PC-3 (cell line): ENCODE data around the gene FRMPD1.

Experiments used
- EZH2 ChIP-seq: fragments of 300-600 bp; sonication (generic); IDR thresholded peaks from one replicate; pipeline ENCODE4 v1.6.1; 2017; ENCODE audit warnings: antibody characterized with exemption, mild to moderate bottlenecking, low read length; ENCODE audit not compliant: unreplicated experiment
- TF ChIP-seq, protein P1 (sequence below): fragments of 300-600 bp; sonication (generic); conservative IDR thresholded peaks from 2 replicates; pipeline ENCODE4 v1.5.1; 2017; ENCODE audit warnings: antibody characterized with exemption, low read depth, mild to moderate bottlenecking, low read length

DNA sequence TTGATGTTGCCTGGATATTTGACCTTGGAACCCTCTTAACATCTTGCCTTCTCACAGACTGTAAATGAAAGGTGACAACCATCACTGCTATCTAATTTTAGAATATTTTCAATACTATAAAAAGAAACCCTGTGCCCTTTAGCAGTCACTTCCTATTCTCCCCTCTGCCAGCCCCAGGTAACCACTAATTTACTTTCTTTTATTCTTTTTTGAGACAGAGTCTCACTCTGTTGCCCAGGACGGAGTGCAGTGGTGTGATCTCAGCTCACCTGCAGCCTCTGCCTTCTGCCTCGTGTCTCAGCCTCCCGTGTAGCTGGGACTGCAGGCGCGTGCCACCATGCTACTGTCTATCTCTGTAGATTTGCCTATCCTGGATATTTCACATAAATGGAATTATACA, 43.6 kb downstream of the FRMPD1 start:
- no peak for TF ChIP-seq EZH2
- TF ChIP-seq, protein P1, sequence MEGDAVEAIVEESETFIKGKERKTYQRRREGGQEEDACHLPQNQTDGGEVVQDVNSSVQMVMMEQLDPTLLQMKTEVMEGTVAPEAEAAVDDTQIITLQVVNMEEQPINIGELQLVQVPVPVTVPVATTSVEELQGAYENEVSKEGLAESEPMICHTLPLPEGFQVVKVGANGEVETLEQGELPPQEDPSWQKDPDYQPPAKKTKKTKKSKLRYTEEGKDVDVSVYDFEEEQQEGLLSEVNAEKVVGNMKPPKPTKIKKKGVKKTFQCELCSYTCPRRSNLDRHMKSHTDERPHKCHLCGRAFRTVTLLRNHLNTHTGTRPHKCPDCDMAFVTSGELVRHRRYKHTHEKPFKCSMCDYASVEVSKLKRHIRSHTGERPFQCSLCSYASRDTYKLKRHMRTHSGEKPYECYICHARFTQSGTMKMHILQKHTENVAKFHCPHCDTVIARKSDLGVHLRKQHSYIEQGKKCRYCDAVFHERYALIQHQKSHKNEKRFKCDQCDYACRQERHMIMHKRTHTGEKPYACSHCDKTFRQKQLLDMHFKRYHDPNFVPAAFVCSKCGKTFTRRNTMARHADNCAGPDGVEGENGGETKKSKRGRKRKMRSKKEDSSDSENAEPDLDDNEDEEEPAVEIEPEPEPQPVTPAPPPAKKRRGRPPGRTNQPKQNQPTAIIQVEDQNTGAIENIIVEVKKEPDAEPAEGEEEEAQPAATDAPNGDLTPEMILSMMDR, result no peak
